Astrocyte of the spinal cord (primary cell): Measurements from ENCODE around the gene CCDC40.

ENCODE experiments used
- DNase-seq: peaks from one replicate; pipeline ENCODE4 v3.0.0; 2011; ENCODE audit warnings: low read depth, low spot score
- H3K4me3 ChIP-seq: 2 replicates; pipeline ENCODE4 v1.5.1; 2011; ENCODE audit warnings: low read depth, mild to moderate bottlenecking, low read length, moderate library complexity
- in situ Hi-C: cut with HindIII; loops from 2 replicates; pipeline ENCODE4 v1.10.0; 2017; ENCODE audit warnings: low sequenced_read_pairs
- TF ChIP-seq, protein P1 (sequence below): IDR thresholded peaks from 2 replicates; pipeline ENCODE4 v1.5.1; 2012; ENCODE audit warnings: low read depth, mild to moderate bottlenecking, low read length, inconsistent platforms

Gene CCDC40

GRCh38 chr17:79990051-79990592, 46.3 kb upstream of the CCDC40 start:
- in situ Hi-C loops = loop anchor here (25.0 kb wide), 1 partner anchor 203 kb away; the partner anchor contains the start of genes CBX2 and CBX8
- TF ChIP-seq, protein P1, sequence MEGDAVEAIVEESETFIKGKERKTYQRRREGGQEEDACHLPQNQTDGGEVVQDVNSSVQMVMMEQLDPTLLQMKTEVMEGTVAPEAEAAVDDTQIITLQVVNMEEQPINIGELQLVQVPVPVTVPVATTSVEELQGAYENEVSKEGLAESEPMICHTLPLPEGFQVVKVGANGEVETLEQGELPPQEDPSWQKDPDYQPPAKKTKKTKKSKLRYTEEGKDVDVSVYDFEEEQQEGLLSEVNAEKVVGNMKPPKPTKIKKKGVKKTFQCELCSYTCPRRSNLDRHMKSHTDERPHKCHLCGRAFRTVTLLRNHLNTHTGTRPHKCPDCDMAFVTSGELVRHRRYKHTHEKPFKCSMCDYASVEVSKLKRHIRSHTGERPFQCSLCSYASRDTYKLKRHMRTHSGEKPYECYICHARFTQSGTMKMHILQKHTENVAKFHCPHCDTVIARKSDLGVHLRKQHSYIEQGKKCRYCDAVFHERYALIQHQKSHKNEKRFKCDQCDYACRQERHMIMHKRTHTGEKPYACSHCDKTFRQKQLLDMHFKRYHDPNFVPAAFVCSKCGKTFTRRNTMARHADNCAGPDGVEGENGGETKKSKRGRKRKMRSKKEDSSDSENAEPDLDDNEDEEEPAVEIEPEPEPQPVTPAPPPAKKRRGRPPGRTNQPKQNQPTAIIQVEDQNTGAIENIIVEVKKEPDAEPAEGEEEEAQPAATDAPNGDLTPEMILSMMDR = no peak
- no peak overlapping the region for H3K4me3 ChIP-seq
- DNase-seq = no peak

DNA sequence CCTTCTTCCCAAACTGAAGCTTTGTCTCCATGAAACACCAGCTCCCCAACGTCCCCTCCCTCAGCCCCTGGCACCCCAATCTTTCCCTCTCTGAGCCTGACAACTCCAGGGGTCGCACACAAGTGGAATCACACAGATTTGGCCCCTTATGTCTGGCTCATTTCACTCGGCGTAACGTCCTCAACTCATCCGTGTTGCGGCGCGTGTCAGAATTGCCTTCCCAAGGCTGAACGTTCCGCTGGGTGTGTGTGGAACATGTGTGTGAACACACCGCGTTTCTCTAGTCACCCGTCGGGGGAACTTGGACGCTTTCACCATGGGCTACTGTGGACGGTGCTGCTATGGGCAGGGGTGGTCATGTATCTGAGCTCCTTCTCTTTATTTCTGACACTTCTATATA, 45.7 kb upstream of the CCDC40 start:
- in situ Hi-C loops = loop anchor here (25.0 kb wide), 1 partner anchor 203 kb away; the partner anchor contains the start of genes CBX2 and CBX8
- TF ChIP-seq, protein P1 = no peak
- H3K4me3 ChIP-seq = no peak overlapping the region
- DNase-seq = no peak

DNA sequence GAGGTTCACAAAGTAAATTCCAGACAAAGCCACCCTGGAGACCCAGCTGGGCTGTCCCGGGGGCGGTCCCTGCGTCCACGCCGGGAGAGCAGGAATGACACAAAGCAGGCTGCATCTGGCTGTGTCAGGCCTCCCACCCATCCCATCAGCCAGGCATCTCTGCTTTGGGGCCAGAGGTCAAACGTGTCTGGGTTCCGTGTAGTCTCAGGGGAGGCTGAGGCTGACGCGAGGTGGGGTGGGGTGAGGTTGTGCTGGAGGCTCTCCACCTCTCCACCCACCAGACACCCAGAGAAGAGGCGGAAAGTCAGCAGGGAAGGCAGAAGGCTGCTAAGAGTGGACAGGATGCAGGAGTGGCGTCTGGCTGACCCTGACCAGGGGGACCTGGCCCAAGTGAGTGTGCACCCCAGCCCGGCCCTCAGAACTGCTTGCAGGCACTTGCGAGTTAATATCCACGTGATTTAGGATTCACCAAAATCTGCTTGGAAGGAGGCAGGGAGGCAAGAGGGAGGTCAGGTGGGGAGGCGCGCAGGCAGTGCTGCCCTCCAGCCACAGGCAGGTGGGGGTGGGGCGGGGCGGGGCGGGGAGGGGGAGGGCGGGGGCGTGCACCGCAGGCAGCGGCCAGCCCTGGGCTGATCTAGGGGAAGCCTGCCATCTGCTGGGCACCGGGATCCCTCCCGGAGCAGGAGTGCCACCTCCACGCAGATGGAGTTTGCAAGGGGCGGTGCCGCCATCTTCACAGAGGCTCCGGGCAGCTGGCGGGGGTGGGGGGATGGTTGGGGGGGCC, 45.1 kb upstream of the CCDC40 start:
- H3K4me3 ChIP-seq = peak overlapping the region; percentile 37

GRCh38 chr17:79991924-79992648, 44.4 kb upstream of the CCDC40 start:
- in situ Hi-C loops = loop anchor here (25.0 kb wide), 1 partner anchor 205 kb away; the partner anchor contains the start of genes CBX2 and CBX8
- DNase-seq = peak; percentile 29
- TF ChIP-seq, protein P1 = no peak
- peak overlapping the region; percentile 37 for H3K4me3 ChIP-seq

More for the DNA sequence above, 45.1 kb upstream of the CCDC40 start:
- in situ Hi-C loops = loop anchor here (25.0 kb wide), 1 partner anchor 204 kb away; the partner anchor contains the start of genes CBX2 and CBX8
- DNase-seq = peak; percentile 77
- TF ChIP-seq, protein P1 = peak; percentile 63

DNA sequence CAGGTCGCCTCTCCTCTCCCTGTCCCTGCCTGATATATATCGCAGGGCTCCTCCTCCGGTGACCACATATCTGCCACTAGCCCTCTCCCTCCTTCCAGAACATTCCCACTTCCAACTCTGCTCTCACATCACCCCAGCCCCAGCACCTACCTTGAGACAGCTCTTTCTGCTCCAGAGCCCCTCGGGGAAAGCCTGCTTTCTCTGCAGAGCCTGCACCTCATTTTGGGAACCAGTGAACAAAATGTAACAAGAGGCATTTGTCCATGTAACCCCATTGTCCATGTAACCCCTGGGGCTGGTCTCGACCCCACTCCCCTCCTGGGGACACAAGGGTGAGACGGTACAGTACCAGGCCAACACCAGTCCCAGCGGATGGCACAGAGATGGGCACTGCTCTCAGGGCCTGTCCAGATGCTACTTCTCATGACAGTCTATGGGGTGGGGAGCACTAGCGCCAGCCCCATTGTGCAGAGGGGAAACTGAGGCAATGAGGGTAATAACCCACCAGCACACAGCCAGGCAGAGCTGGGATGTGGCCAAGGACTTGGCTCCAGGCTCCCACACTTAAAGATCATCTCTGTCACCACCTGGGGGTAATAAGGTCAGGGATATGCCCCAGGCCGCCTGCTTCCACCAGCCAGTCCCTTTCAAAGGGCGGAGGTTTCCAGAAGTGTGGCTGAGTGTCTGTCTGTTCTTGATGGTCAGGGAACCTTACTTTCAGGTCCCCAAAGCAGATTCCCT, 43.6 kb upstream of the CCDC40 start:
- DNase-seq = no peak
- TF ChIP-seq, protein P1 = no peak
- in situ Hi-C loops = loop anchor here (25.0 kb wide), 1 partner anchor 206 kb away; the partner anchor contains the start of genes CBX2 and CBX8
- H3K4me3 ChIP-seq = no peak overlapping the region
